Measurements from ENCODE around the gene C1orf105.

The C1orf105 gene

DNA sequence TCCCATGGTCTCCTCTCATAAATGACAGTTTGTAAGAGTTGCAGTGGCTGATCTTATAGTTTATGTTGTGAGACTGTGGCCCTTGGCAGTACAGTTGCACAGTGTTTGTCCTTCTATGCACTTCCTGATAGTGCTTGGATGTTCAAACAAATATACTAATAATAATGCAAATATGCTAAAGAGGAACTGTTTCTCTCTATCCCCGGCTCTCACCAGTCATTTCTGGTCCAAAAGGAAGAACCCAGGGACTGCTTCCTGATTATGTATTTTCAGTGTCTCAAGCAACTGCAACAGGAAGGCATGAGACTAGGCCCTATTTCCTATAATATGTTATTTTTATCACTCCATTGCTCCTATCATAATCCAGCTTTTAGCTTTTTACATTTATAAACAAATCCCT, 95.4 kb downstream of the C1orf105 start:
- TF ChIP-seq, protein P1, sequence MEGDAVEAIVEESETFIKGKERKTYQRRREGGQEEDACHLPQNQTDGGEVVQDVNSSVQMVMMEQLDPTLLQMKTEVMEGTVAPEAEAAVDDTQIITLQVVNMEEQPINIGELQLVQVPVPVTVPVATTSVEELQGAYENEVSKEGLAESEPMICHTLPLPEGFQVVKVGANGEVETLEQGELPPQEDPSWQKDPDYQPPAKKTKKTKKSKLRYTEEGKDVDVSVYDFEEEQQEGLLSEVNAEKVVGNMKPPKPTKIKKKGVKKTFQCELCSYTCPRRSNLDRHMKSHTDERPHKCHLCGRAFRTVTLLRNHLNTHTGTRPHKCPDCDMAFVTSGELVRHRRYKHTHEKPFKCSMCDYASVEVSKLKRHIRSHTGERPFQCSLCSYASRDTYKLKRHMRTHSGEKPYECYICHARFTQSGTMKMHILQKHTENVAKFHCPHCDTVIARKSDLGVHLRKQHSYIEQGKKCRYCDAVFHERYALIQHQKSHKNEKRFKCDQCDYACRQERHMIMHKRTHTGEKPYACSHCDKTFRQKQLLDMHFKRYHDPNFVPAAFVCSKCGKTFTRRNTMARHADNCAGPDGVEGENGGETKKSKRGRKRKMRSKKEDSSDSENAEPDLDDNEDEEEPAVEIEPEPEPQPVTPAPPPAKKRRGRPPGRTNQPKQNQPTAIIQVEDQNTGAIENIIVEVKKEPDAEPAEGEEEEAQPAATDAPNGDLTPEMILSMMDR (IDR thresholded peaks at IDR 0.05; ENCODE audit: low read depth, low read length): no peak
- in situ Hi-C loops (cut with HindIII; ENCODE audit: low sequenced_read_pairs): no loop called here
- H3K4me3 ChIP-seq (ENCODE audit: low read depth, low read length): no peak overlapping the region
- no peak for DNase-seq (ENCODE audit: low read depth, low spot score)

DNA sequence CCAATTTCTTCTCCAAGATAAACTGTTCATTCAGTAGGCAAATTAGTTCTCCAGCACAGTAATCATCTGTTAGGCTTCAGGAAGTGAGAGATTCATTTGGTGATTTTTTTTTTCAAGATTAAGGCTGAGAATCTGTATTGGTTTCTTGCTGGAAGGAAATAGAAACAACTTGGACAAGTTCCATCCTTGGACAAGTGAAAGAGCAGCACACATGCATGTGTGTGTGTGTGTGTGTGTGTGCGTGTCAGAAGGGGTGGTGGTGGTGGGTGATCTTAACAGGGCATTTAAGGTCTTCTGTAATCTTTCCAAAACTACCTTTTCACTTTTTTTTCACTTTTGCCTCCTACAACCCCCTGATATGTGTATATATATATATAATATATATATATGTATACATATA, 96.6 kb downstream of the C1orf105 start:
- no peak overlapping the region for H3K4me3 ChIP-seq (ENCODE audit: low read depth, low read length)
- TF ChIP-seq, protein P1 (IDR thresholded peaks at IDR 0.05; ENCODE audit: low read depth, low read length): no peak
- no peak for DNase-seq (ENCODE audit: low read depth, low spot score)
- in situ Hi-C loops (cut with HindIII; ENCODE audit: low sequenced_read_pairs): no loop called here

DNA sequence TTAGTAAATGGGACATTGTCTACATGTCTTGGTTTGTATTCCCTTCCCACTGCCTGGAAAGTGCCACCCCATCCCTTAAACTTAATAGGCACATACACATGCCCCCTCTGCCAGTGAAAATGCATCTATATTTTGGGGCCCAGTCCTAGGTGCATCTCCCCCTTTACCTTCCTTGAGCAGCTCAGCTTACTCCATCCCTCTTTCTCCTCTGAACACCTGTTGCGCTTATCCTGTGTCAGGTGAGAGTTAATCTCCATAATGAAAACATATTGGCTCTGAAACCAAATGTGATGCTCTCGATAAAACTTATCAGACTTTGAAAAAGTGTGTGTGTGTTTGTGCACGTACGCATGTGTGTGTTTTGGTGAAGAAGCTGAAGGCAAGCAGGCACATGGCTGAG, 97.1 kb downstream of the C1orf105 start:
- no peak for DNase-seq (ENCODE audit: low read depth, low spot score)
- in situ Hi-C loops (cut with HindIII; ENCODE audit: low sequenced_read_pairs): no loop called here
- TF ChIP-seq, protein P1 (IDR thresholded peaks at IDR 0.05; ENCODE audit: low read depth, low read length): no peak
- H3K4me3 ChIP-seq (ENCODE audit: low read depth, low read length): no peak overlapping the region
